IMR-90 (cell line): ENCODE measurements around the gene ZSCAN10.

Source experiments
- BHLHE40 ChIP-seq: fragments of 150-350 bp; IDR thresholded peaks from 2 replicates; pipeline ENCODE4 v1.6.1; 2016; ENCODE audit warnings: mild to moderate bottlenecking, low read depth, low read length
- CEBPB ChIP-seq: IDR thresholded peaks from 2 replicates; pipeline ENCODE4 v1.6.1; 2012; ENCODE audit warnings: low read depth, low read length, improper control_type of control experiment
- CHD1 ChIP-seq: IDR thresholded peaks from 2 replicates; pipeline ENCODE4 v1.6.1; 2012; ENCODE audit warnings: low read depth, low read length, improper control_type of control experiment
- FOS ChIP-seq: fragments of 150-350 bp; IDR thresholded peaks from 2 replicates; pipeline ENCODE4 v1.6.1; 2016; ENCODE audit warnings: low read depth, low read length
- MAFK ChIP-seq: IDR thresholded peaks from 2 replicates; pipeline ENCODE4 v1.6.1; 2012; ENCODE audit warnings: low read depth, low read length, improper control_type of control experiment
- MXI1 ChIP-seq: IDR thresholded peaks from 2 replicates; pipeline ENCODE4 v1.6.1; 2012; ENCODE audit warnings: low read depth, mild to moderate bottlenecking, low read length, moderate library complexity, borderline replicate concordance
- POLR2A ChIP-seq: IDR thresholded peaks from 2 replicates; pipeline ENCODE4 v1.6.1; 2012; ENCODE audit warnings: mild to moderate bottlenecking, low read depth, low read length
- RAD21 ChIP-seq: IDR thresholded peaks from 2 replicates; pipeline ENCODE4 v1.6.1; 2012; ENCODE audit warnings: low read length, improper control_type of control experiment
- RCOR1 ChIP-seq: IDR thresholded peaks from 2 replicates; pipeline ENCODE4 v1.6.1; 2012; ENCODE audit warnings: mild to moderate bottlenecking, low read length, improper control_type of control experiment; ENCODE audit not compliant: insufficient replicate concordance
- RFX5 ChIP-seq: IDR thresholded peaks from 2 replicates; pipeline ENCODE4 v1.8.0; 2012; ENCODE audit warnings: low read depth, mild to moderate bottlenecking, low read length, moderate library complexity
- SMC3 ChIP-seq: fragments of 150-350 bp; IDR thresholded peaks from 2 replicates; pipeline ENCODE4 v1.6.1; 2016; ENCODE audit warnings: low read depth, mild to moderate bottlenecking, antibody characterized with exemption, low read length, moderate library complexity
- TF ChIP-seq, protein P1 (sequence below): conservative IDR thresholded peaks from 2 replicates; pipeline ENCODE4 v1.5.1; 2012; ENCODE audit warnings: mild to moderate bottlenecking, low read depth, low read length, improper control_type of control experiment
- TF ChIP-seq, protein P2 (sequence below): fragments of 150-350 bp; IDR thresholded peaks from 2 replicates; pipeline ENCODE4 v1.6.1; 2017; ENCODE audit warnings: mild to moderate bottlenecking, antibody characterized with exemption, low read length, low read depth

DNA sequence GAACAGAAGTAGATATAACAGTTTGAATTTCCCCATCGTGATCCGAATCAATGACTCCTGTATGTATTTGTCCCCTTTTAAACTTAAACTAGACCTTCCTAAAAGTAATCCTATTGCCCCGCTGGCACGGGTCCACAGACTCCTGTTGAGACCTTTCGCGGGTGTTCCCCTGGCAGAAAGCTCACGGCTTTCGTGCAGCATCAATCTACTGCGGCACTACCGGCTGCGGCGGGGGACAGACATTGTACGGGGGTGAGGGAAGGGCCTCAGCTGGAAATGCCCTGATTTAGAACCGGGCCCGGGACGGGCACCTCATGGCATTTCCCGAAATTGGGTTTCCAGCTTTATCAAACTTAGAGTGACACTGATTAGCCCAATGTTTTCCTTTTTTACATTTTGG is 19.1 kb downstream of the ZSCAN10 start:
- TF ChIP-seq, protein P1, sequence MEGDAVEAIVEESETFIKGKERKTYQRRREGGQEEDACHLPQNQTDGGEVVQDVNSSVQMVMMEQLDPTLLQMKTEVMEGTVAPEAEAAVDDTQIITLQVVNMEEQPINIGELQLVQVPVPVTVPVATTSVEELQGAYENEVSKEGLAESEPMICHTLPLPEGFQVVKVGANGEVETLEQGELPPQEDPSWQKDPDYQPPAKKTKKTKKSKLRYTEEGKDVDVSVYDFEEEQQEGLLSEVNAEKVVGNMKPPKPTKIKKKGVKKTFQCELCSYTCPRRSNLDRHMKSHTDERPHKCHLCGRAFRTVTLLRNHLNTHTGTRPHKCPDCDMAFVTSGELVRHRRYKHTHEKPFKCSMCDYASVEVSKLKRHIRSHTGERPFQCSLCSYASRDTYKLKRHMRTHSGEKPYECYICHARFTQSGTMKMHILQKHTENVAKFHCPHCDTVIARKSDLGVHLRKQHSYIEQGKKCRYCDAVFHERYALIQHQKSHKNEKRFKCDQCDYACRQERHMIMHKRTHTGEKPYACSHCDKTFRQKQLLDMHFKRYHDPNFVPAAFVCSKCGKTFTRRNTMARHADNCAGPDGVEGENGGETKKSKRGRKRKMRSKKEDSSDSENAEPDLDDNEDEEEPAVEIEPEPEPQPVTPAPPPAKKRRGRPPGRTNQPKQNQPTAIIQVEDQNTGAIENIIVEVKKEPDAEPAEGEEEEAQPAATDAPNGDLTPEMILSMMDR, result no peak
- TF ChIP-seq MXI1, result no peak
- no peak for TF ChIP-seq RAD21
- no peak for TF ChIP-seq POLR2A
- no peak for TF ChIP-seq BHLHE40
- TF ChIP-seq CEBPB, result no peak
- TF ChIP-seq FOS, result no peak
- TF ChIP-seq MAFK, result no peak
- TF ChIP-seq CHD1, result no peak
- no peak for TF ChIP-seq SMC3
- TF ChIP-seq, protein P2, sequence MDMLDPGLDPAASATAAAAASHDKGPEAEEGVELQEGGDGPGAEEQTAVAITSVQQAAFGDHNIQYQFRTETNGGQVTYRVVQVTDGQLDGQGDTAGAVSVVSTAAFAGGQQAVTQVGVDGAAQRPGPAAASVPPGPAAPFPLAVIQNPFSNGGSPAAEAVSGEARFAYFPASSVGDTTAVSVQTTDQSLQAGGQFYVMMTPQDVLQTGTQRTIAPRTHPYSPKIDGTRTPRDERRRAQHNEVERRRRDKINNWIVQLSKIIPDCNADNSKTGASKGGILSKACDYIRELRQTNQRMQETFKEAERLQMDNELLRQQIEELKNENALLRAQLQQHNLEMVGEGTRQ, result no peak
- TF ChIP-seq RCOR1, result no peak
- no peak for TF ChIP-seq RFX5
